ENCODE measurements around the gene NOMO2.
"Not testable (repeated sequence)": the region's sequence is repeated elsewhere in the genome, so short reads cannot be mapped to it uniquely, and the experiment has no call there.

NOMO2 gene

DNA sequence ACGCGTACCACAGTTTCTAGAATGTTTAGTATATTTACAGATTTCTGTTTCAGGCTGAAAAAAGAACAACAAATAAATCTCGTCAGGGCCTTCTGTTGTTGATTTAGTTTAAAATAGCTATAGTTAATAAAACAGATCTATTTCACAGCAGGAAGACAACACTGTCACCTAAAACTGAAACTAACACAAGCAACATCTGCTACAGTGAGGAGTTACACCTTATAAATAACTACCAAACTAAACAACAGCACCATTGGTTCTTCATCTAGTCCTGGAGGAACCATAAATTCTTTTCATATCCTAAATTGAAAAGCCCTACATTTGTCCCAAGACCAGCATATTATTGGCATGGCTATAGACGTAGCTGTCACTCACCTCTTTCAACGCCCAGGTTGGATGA, 15.0 kb downstream of the NOMO2 start:
- H3K36me3 Mint-ChIP-seq, H3K4me1 Mint-ChIP-seq, H3K27me3 Mint-ChIP-seq, ATAC-seq, H3K9me3 Mint-ChIP-seq, H3K4me3 Mint-ChIP-seq, H3K27ac Mint-ChIP-seq: not testable (repeated sequence)

GRCh38 chr16:18544232-18545081, 17.4 kb downstream of the NOMO2 start:
- not testable (repeated sequence) for H3K27ac Mint-ChIP-seq, ATAC-seq, H3K9me3 Mint-ChIP-seq, H3K4me3 Mint-ChIP-seq, H3K36me3 Mint-ChIP-seq, H3K27me3 Mint-ChIP-seq, H3K4me1 Mint-ChIP-seq

DNA sequence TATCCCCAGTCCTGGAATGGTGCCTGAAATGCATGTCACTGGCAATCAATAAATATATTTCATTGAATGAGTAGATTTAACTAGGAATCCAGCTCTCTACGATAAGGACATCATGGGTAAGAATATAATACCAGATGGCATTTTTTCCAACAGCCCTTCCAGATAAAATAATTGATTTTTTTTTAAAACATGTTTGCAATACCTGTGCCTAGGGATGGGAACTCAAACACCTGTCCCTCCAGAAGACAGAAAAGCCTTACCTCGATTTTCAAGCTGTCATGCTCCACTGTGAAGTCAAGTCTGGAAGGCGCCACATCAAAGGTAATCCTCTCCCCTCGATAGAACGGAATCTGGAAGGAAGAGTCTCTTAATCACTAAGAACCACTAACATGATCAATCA, 20.0 kb downstream of the NOMO2 start:
- ATAC-seq, H3K4me3 Mint-ChIP-seq, H3K27ac Mint-ChIP-seq, H3K27me3 Mint-ChIP-seq, H3K36me3 Mint-ChIP-seq, H3K4me1 Mint-ChIP-seq, H3K9me3 Mint-ChIP-seq: not testable (repeated sequence)

DNA sequence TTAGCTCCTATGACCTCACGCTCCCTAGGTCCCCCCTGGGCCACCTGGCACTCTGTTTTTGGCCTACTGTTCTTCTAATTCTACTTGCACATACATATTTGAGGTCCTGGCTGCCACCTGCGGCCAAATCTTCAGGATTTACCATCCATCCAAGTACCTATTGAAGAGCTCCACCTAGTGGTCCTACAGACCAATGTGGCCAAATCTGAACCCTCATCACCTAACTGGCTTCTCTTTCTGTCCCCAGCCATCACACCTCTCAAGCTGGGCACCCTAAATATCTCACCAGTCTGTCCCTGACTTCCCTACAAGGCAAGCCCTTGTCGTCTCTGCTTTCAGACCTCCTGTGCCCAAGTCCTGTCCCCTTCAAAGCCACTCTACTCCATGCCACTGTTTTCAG, 24.9 kb downstream of the NOMO2 start:
- peak overlapping the region; percentile 58 for H3K27ac Mint-ChIP-seq
- H3K9me3 Mint-ChIP-seq, H3K4me1 Mint-ChIP-seq, H3K4me3 Mint-ChIP-seq, ATAC-seq, H3K27me3 Mint-ChIP-seq: not testable (repeated sequence)
- H3K36me3 Mint-ChIP-seq = peaks cover 18% of the 10 kb centered on the region

GRCh38 chr16:18535519-18536168, 26.3 kb downstream of the NOMO2 start:
- ATAC-seq, H3K27me3 Mint-ChIP-seq, H3K4me3 Mint-ChIP-seq, H3K9me3 Mint-ChIP-seq, H3K4me1 Mint-ChIP-seq, H3K27ac Mint-ChIP-seq: not testable (repeated sequence)
- H3K36me3 Mint-ChIP-seq = peaks cover 18% of the 10 kb centered on the region

DNA sequence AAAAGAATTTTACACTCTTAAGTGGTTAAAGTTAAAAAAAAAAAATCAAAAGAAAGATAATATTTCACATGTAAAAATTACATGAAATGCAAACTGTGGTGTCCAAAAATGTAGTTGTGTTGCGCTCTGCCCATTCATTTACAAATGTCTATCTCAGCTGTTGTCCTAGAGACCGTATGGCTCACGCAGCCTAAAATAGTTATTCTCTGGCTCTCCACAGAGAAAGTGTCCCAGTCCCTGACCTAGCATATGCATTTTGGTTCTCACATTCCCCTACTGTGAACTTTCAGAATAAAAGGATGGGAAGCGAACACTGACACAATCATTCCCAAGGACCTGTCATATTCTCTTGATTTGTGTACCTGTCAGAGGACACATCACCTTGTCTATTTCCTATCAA, 27.6 kb downstream of the NOMO2 start:
- peaks cover 12% of the 10 kb centered on the region for H3K36me3 Mint-ChIP-seq
- not testable (repeated sequence) for ATAC-seq

DNA sequence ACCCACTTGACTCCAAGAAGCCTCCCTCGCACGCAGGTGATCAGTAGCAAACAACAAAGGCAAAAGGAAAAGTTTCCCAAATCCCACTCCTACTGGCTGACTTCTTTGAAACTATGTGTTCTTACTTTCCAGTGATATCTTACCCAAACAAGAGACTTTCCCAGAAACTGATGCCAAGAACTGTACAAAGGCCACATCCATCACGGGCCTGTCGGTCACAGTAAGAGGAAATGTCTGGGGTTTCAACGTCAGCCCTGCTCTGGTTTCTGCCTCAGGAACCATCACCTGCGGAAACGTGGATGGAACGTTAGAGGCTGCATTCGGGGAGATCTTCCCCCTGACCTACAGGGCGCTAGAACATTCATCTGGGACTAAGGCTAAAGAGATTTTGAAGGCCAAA, 30.6 kb downstream of the NOMO2 start:
- H3K4me1 Mint-ChIP-seq, H3K9me3 Mint-ChIP-seq, ATAC-seq: not testable (repeated sequence)

More for the DNA sequence above, 27.6 kb downstream of the NOMO2 start:
- H3K27me3 Mint-ChIP-seq, H3K4me3 Mint-ChIP-seq, H3K27ac Mint-ChIP-seq, H3K4me1 Mint-ChIP-seq, H3K9me3 Mint-ChIP-seq: not testable (repeated sequence)

DNA sequence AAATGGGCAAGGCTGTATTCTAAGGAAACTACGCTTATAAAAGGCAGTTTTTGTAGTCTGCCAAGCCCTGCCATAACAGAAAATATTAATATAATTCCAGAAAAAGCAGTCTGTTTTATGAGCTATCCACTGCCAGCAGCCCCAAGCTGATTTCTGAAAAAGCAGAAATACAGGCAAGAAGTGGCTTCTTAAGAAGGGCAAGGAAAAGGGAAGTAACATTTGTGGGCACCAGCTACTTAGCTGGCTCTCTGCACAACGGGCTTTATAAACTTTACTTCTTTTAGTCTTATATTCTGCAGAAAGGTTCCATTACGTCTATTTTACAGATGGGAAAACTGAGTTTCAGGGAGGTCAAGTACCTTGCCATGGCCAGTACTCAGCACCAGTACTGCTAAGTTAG, 31.6 kb downstream of the NOMO2 start:
- not testable (repeated sequence) for ATAC-seq, H3K4me1 Mint-ChIP-seq, H3K9me3 Mint-ChIP-seq, H3K36me3 Mint-ChIP-seq, H3K4me3 Mint-ChIP-seq, H3K27ac Mint-ChIP-seq, H3K27me3 Mint-ChIP-seq

More for the DNA sequence above, 30.6 kb downstream of the NOMO2 start:
- H3K4me3 Mint-ChIP-seq, H3K27me3 Mint-ChIP-seq, H3K27ac Mint-ChIP-seq: not testable (repeated sequence)
- peaks cover 14% of the 10 kb centered on the region for H3K36me3 Mint-ChIP-seq

DNA sequence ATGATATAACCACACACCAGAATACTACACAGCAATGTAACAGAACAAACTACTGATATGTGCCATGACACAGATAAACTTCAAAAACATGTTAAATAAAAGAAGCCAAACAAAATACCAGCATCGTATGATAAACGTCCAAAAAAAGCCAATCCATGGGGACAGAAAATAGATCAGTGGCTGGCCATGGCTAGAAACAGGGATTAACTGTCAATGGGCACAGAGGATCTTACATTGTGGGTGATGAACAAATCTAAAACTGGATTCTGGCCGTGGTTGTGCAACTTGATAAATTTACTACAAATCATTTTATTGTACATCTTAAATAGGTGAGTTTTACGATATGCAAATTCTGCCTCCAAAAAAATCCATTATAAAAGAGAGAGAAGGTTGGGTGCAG, 35.4 kb downstream of the NOMO2 start:
- not testable (repeated sequence) for ATAC-seq, H3K4me1 Mint-ChIP-seq, H3K27ac Mint-ChIP-seq, H3K4me3 Mint-ChIP-seq, H3K27me3 Mint-ChIP-seq, H3K36me3 Mint-ChIP-seq, H3K9me3 Mint-ChIP-seq

DNA sequence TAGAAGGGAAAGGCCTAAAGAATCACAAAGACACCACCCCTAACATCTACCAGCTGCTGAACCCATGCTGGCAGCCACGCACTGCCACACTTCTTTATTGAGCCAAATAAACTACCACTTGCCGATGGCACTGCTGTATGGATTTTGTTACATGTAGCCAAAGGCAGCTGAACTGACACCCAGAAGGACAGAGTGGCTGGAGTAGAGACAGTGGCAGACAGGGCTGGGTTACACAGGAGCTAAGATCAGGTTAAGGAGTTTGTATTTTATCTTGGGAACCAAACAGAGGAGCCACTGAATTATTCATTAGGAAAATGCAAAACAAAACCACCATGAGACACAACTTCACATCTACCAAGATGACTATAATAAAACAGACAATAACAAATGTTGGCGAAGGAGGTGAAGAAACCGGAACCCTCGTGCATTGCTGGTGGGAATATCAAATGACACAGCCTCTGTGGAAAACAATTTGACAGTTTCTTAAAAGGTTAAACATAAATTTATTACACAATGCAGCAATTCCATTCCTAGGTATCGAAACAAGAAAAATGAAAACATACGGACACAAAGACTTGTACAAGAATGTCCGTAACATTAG, 35.9 kb downstream of the NOMO2 start:
- not testable (repeated sequence) for H3K4me3 Mint-ChIP-seq, H3K4me1 Mint-ChIP-seq, H3K27me3 Mint-ChIP-seq, H3K9me3 Mint-ChIP-seq, H3K27ac Mint-ChIP-seq, ATAC-seq, H3K36me3 Mint-ChIP-seq

GRCh38 chr16:18522637-18523036, 39.3 kb downstream of the NOMO2 start:
- not testable (repeated sequence) for H3K27me3 Mint-ChIP-seq, ATAC-seq, H3K36me3 Mint-ChIP-seq, H3K9me3 Mint-ChIP-seq, H3K27ac Mint-ChIP-seq, H3K4me1 Mint-ChIP-seq, H3K4me3 Mint-ChIP-seq

GRCh38 chr16:18521445-18522181, 40.3 kb downstream of the NOMO2 start:
- not testable (repeated sequence) for H3K27me3 Mint-ChIP-seq, H3K4me1 Mint-ChIP-seq, H3K9me3 Mint-ChIP-seq, ATAC-seq, H3K36me3 Mint-ChIP-seq, H3K4me3 Mint-ChIP-seq, H3K27ac Mint-ChIP-seq

- H3K4me3 Mint-ChIP-seq, H3K9me3 Mint-ChIP-seq, H3K27me3 Mint-ChIP-seq, H3K36me3 Mint-ChIP-seq, ATAC-seq, H3K27ac Mint-ChIP-seq, H3K4me1 Mint-ChIP-seq: not testable (repeated sequence)
These were observed 43.2 kb downstream of the NOMO2 start for GRCh38 chr16:18518536-18519283.

GRCh38 chr16:18498430-18498829, 63.5 kb downstream of the NOMO2 start:
- not testable (repeated sequence) for H3K4me1 Mint-ChIP-seq, H3K4me3 Mint-ChIP-seq, H3K27ac Mint-ChIP-seq, ATAC-seq, H3K9me3 Mint-ChIP-seq, H3K27me3 Mint-ChIP-seq, H3K36me3 Mint-ChIP-seq

- not testable (repeated sequence) for H3K27ac Mint-ChIP-seq, H3K4me3 Mint-ChIP-seq, H3K36me3 Mint-ChIP-seq, H3K4me1 Mint-ChIP-seq, H3K27me3 Mint-ChIP-seq, ATAC-seq, H3K9me3 Mint-ChIP-seq
These were observed 64.9 kb downstream of the NOMO2 start for GRCh38 chr16:18497032-18497431.

All from stimulated activated memory B cell treated with anti-CD40 and anti-IgM and Interleukin-4, amounts not matched to agents 10 μg/mL and 1 μg/mL and 100 μg/mL, for 72 hours (primary cell).